H7 (cell line): ENCODE measurements around the gene POU3F1. TPM values are rescaled to one million over a fixed set of nuclear protein-coding genes. Genes with fewer than 3 reads are reported as not detected.

Source experiments
- DNase-seq: peaks from one replicate; pipeline ENCODE4 v3.0.0; 2012
- H3K27me3 ChIP-seq: 2 replicates; pipeline ENCODE4 v1.6.0; 2011; ENCODE audit warnings: mild to moderate bottlenecking, low read length; ENCODE audit not compliant: control insufficient read depth, insufficient read depth
- H3K36me3 ChIP-seq: replicated peaks from 2 replicates; pipeline ENCODE4 v1.5.1; 2011; ENCODE audit warnings: low read length; ENCODE audit not compliant: control insufficient read depth, insufficient read depth
- H3K4me3 ChIP-seq: 2 replicates; pipeline ENCODE4 v1.5.1; 2011; ENCODE audit warnings: low read depth, mild to moderate bottlenecking, control low read depth, low read length, moderate library complexity; ENCODE audit not compliant: insufficient read depth
- total RNA-seq: library from RNA; depleted of rRNA; stranded (reverse); fragments of >200 nt; shearing (Covaris generic); gene quantifications from 2 replicates; pipeline ENCODE4 v1.2.3, GENCODE V29; 2014

The POU3F1 gene
- total RNA-seq, 1 experiment from 2014 or later, result 2.9 TPM

GRCh38 chr1:38082769-38083263, 36.2 kb upstream of the POU3F1 start:
- no peak for DNase-seq
- H3K4me3 ChIP-seq, result no peak overlapping the region
- no peaks in the 10 kb centered on the region for H3K36me3 ChIP-seq
- no peaks in the 10 kb centered on the region for H3K27me3 ChIP-seq

- Histone ChIP-seq H3K4me3 (no peak overlapping the region), H3K36me3 (no peaks in the 10 kb centered on the region), H3K27me3 (no peaks in the 10 kb centered on the region)
- DNase-seq, result no peak
These were observed 32.4 kb upstream of the POU3F1 start for GRCh38 chr1:38079019-38079418.

DNA sequence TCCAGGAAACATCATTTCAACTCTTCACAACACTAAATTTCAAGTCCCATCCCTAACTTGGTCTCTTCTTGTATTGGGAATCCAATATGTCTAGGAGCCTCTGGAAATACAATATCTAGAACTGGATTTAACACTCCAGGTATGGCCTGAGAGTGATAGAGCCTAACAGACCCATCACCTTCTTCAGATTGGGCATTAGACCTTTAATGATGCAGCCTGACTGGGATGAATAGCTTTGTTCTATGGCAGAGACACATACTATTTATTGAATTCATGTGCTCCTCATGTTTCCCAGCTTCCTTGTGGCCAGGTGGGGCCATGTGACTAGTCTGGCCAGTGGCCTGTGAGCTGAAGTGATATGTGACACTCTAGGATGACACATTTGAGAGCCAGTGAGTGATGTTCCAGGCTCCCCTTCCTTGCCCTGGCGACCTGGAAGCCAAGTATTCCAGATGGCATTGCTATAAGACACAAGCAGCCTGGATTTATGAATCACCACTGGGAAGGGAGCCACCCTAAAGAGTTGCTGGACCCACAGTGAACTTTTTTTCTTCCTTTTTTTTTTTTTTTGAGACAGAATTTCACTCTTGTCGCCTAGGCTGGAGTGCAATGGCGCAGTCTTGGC, 31.0 kb upstream of the POU3F1 start:
- H3K27me3 ChIP-seq, result no peaks in the 10 kb centered on the region
- no peak for DNase-seq
- H3K4me3 ChIP-seq, result no peak overlapping the region
- no peaks in the 10 kb centered on the region for H3K36me3 ChIP-seq

- DNase-seq, result no peak
- no peak overlapping the region for H3K4me3 ChIP-seq
- H3K27me3 ChIP-seq, result no peaks in the 10 kb centered on the region
- no peaks in the 10 kb centered on the region for H3K36me3 ChIP-seq
These were observed 29.9 kb upstream of the POU3F1 start for GRCh38 chr1:38076455-38076854.

GRCh38 chr1:38076038-38076437, 29.4 kb upstream of the POU3F1 start:
- H3K36me3 ChIP-seq, result no peaks in the 10 kb centered on the region
- DNase-seq, result peak; percentile 88
- H3K4me3 ChIP-seq, result no peak overlapping the region
- no peaks in the 10 kb centered on the region; the same call in 1 of the 2 replicates for H3K27me3 ChIP-seq

- no peaks in the 10 kb centered on the region; the same call in 1 of the 2 replicates for H3K27me3 ChIP-seq
- no peak for DNase-seq
- no peaks in the 10 kb centered on the region for H3K36me3 ChIP-seq
- no peak overlapping the region for H3K4me3 ChIP-seq
These were observed 28.6 kb upstream of the POU3F1 start for GRCh38 chr1:38075191-38075590.

GRCh38 chr1:38074302-38074677, 27.7 kb upstream of the POU3F1 start:
- Histone ChIP-seq H3K36me3 (no peaks in the 10 kb centered on the region), H3K27me3 (no peaks in the 10 kb centered on the region; the same call in 1 of the 2 replicates), H3K4me3 (no peak overlapping the region)
- DNase-seq, result no peak

GRCh38 chr1:38073534-38074301, 27.1 kb upstream of the POU3F1 start:
- DNase-seq, result peak; percentile 54

GRCh38 chr1:38072858-38073257, 26.3 kb upstream of the POU3F1 start:
- no peak for DNase-seq

More at GRCh38 chr1:38073534-38074301, 27.1 kb upstream of the POU3F1 start:
- Histone ChIP-seq H3K36me3 (no peaks in the 10 kb centered on the region), H3K4me3 (no peak overlapping the region), H3K27me3 (no peaks in the 10 kb centered on the region; the same call in 1 of the 2 replicates)

DNA sequence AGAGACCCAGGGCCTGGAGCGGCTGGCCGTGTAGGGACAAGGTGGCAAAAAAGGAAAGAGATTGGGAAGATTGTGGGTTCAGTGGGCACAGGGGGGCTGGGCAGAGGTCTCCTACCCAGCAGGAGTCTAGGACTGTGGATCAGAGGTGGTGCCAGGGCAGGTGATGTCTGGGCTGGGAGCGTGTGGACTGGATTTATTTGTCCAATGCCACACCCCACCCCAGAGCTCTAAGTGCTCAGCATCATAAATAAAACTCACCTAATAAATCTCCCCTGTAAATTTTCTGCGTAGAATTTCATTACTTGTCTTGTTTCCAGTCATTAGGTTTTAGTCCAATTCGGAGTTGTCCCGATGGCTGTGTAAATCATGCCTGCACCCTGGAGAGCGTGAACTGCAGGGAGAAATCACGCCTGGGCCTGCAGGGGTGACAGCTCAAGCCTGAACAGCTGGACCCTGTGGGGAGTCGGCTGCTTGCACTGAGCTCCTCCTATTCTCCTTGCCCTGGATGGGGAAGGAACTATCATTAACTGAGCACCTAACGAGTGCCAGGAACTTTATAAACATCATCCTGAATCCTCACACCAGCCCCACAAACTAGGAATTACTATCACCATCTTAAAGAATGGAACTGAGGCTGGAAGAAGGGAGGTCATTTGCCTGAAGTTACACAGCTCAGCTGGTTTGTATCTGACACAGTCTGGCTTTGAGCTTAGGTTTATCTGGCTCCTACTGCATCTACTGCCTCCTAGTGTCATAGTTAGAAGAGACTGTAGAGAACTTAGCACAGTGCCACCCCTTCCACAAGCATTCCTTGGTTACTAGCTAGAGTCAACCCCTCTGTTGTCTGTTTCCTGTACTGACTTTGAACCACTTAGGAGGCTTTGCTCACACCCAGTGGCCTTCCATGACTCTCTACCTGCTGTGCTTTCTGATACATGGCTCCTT, 25.0 kb upstream of the POU3F1 start:
- Histone ChIP-seq H3K27me3 (no peaks in the 10 kb centered on the region; the same call in 1 of the 2 replicates), H3K36me3 (no peaks in the 10 kb centered on the region), H3K4me3 (no peak overlapping the region)
- peak; percentile 77 for DNase-seq

More at GRCh38 chr1:38072858-38073257, 26.3 kb upstream of the POU3F1 start:
- Histone ChIP-seq H3K4me3 (no peak overlapping the region), H3K27me3 (no peaks in the 10 kb centered on the region; the same call in 1 of the 2 replicates), H3K36me3 (no peaks in the 10 kb centered on the region)

- Histone ChIP-seq H3K27me3 (peaks cover 5% of the 10 kb centered on the region), H3K36me3 (no peaks in the 10 kb centered on the region), H3K4me3 (no peak overlapping the region)
- no peak for DNase-seq
These were observed 22.4 kb upstream of the POU3F1 start for GRCh38 chr1:38068980-38069340.

GRCh38 chr1:38068220-38068979, 21.8 kb upstream of the POU3F1 start:
- no peak overlapping the region for H3K4me3 ChIP-seq
- no peaks in the 10 kb centered on the region for H3K36me3 ChIP-seq
- peak; percentile 59 for DNase-seq
- H3K27me3 ChIP-seq, result peaks cover 5% of the 10 kb centered on the region

DNA sequence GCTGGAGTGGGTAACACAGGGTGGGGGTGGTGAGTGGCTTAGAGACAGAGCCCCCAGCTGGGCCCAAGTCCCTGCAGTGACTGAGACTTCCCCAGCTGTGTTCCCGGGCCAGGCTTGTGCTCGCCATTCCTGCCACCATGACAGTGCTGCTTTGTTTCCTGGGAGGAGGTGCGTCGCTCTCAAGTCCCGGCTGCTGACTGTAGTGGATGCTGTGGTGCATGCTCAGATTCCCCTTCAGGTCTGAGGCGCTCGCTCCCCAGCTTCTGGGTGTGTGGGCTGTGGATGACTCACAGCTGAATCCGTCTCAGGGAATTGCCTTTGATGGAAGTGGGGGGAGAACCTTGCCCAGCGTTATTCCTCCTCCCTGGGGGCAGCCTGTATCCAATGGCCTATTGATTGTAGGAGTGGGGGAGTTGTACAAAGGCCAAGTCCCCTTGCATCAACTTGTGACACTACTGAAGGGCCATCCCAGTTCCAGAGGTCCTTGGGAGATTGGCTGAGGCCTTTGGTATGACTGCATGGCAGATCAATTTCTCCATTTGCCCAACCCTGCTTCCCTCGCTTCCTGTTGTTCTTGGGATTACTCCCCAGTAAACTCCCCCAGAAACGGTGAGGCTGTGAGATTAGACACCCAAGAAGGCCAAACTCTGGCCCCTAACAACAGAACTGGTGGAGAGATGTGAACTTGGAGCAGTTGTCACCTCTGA, 17.8 kb upstream of the POU3F1 start:
- Histone ChIP-seq H3K4me3 (no peak overlapping the region), H3K27me3 (peaks cover 5% of the 10 kb centered on the region; the same call in 1 of the 2 replicates), H3K36me3 (no peaks in the 10 kb centered on the region)
- peak; percentile 73 for DNase-seq
